Islet precursor cell (in vitro differentiated cells): Measurements from ENCODE around the gene INS.
"Not testable (repeated sequence)": the region's sequence is repeated elsewhere in the genome, so short reads cannot be mapped to it uniquely, and the experiment has no call there.

Experiments used
- DNase-seq: peaks from one replicate; pipeline ENCODE4 v3.0.0-alpha.2; 2018

The INS gene

GRCh38 chr11:2129699-2130366, 31.2 kb downstream of the INS start:
- DNase-seq: no peak

- no peak for DNase-seq
Observed at GRCh38 chr11:2129308-2129698, 31.7 kb downstream of the INS start.

GRCh38 chr11:2128511-2129307, 32.3 kb downstream of the INS start:
- DNase-seq: no peak

- no peak for DNase-seq
Observed at GRCh38 chr11:2128130-2128510, 32.9 kb downstream of the INS start.

GRCh38 chr11:2127482-2128129, 33.4 kb downstream of the INS start:
- no peak for DNase-seq

GRCh38 chr11:2126520-2127085, 34.4 kb downstream of the INS start:
- DNase-seq: no peak

- DNase-seq: not testable (repeated sequence)
Observed at GRCh38 chr11:2124736-2125484, 36.1 kb downstream of the INS start.

GRCh38 chr11:2123628-2123960, 37.4 kb downstream of the INS start:
- DNase-seq: no peak

GRCh38 chr11:2122907-2123627, 37.9 kb downstream of the INS start:
- no peak for DNase-seq

GRCh38 chr11:2122222-2122906, 38.6 kb downstream of the INS start:
- peak; percentile 72 for DNase-seq

GRCh38 chr11:2121227-2122130, 39.5 kb downstream of the INS start:
- DNase-seq: no peak

- DNase-seq: peak; percentile 77
Observed at GRCh38 chr11:2120359-2121100, 40.5 kb downstream of the INS start.

- no peak for DNase-seq
Observed at GRCh38 chr11:2118677-2119076, 42.3 kb downstream of the INS start.

- DNase-seq: no peak
Observed at GRCh38 chr11:2116680-2117079, 44.3 kb downstream of the INS start.

GRCh38 chr11:2115308-2115707, 45.7 kb downstream of the INS start:
- DNase-seq: no peak

GRCh38 chr11:2114430-2115241, 46.4 kb downstream of the INS start:
- no peak for DNase-seq

GRCh38 chr11:2113776-2114175, 47.2 kb downstream of the INS start:
- DNase-seq: no peak

GRCh38 chr11:2110521-2110920, 50.5 kb downstream of the INS start:
- no peak for DNase-seq
